Breast epithelium (tissue), 3 donors: ENCODE measurements around the gene DOK1.

ENCODE experiments used
- POLR2A ChIP-seq: fragments of 450-650 bp; IDR thresholded peaks from one replicate; pipeline ENCODE4 v1.6.1; 2016; ENCODE audit warnings: antibody characterized with exemption, mild to moderate bottlenecking, moderate library complexity
- POLR2AphosphoS5 ChIP-seq, 3 donors: sonication (generic); formaldehyde crosslinking; IDR thresholded peaks; one replicate each; pipeline ENCODE4 v1.6.1; 2017; ENCODE audit warnings: antibody characterized with exemption in 3 of 3
- TF ChIP-seq, protein P1 (sequence below), 3 donors: fragments of 450-650 bp; IDR thresholded peaks; one replicate each; pipeline ENCODE4 v1.5.1; 2016 to 2017; ENCODE audit warnings: antibody characterized with exemption in 3 of 3, mild to moderate bottlenecking in 3 of 3, moderate library complexity in 3 of 3

GRCh38 chr2:74548285-74548899 lies 6.1 kb upstream of the DOK1 start:
- no peak for TF ChIP-seq POLR2AphosphoS5 (IDR thresholded peaks at IDR 0.05)
- TF ChIP-seq, protein P1, sequence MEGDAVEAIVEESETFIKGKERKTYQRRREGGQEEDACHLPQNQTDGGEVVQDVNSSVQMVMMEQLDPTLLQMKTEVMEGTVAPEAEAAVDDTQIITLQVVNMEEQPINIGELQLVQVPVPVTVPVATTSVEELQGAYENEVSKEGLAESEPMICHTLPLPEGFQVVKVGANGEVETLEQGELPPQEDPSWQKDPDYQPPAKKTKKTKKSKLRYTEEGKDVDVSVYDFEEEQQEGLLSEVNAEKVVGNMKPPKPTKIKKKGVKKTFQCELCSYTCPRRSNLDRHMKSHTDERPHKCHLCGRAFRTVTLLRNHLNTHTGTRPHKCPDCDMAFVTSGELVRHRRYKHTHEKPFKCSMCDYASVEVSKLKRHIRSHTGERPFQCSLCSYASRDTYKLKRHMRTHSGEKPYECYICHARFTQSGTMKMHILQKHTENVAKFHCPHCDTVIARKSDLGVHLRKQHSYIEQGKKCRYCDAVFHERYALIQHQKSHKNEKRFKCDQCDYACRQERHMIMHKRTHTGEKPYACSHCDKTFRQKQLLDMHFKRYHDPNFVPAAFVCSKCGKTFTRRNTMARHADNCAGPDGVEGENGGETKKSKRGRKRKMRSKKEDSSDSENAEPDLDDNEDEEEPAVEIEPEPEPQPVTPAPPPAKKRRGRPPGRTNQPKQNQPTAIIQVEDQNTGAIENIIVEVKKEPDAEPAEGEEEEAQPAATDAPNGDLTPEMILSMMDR (IDR thresholded peaks at IDR 0.05), result no peak
- no peak for TF ChIP-seq POLR2A
